GM18505 (cell line): ENCODE results near the gene C1orf226.

ENCODE experiments used
- ATAC-seq: cut with Tn5 transposase; IDR thresholded peaks from one replicate; pipeline ENCODE4 v1.9.1; 2021; ENCODE audit not compliant: unreplicated experiment
- POLR2A ChIP-seq: IDR thresholded peaks from 4 replicates; pipeline ENCODE4 v1.6.1; 2011; ENCODE audit warnings: borderline replicate concordance; ENCODE audit not compliant: insufficient read depth, insufficient read length; ENCODE audit errors: extremely low read depth

C1orf226 gene

GRCh38 chr1:162390396-162391185 is 9.1 kb downstream of the C1orf226 start:
- no peak for TF ChIP-seq POLR2A
- no peak for ATAC-seq

GRCh38 chr1:162391790-162392563 is 10.4 kb downstream of the C1orf226 start:
- no peak for ATAC-seq
- no peak for TF ChIP-seq POLR2A

DNA sequence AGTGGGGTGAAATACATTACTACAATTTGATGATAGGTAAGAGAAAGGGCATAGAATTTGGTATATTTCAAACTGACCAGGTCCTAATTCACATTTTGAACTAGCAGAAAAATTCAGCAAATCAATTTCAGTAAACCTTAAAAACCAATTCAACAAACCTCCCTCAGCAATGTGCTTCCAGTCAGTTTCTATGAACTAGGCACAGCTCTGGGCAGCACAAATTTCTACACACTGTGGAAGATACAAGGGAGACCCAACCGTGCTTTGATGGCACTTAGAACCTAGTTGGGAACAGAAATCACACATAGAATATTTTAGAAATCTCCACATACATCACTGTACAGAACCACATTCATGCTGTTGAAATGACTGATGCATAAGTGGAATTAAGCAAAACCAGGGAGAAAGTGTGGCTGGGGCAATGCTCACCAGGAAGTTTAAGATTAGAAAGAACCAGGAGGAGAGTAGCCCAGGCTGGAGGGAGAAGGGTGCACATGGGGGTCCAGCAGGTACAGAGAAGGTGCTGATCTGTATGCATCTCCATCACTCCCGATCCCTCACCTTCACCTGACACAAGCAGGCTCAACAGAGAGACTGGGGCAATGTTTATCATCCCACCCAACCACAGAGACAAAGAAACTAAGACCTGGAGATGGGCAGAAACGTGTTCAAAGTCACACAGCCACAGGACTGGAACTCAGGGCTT is 14.8 kb downstream of the C1orf226 start:
- TF ChIP-seq POLR2A = no peak
- ATAC-seq = no peak

DNA sequence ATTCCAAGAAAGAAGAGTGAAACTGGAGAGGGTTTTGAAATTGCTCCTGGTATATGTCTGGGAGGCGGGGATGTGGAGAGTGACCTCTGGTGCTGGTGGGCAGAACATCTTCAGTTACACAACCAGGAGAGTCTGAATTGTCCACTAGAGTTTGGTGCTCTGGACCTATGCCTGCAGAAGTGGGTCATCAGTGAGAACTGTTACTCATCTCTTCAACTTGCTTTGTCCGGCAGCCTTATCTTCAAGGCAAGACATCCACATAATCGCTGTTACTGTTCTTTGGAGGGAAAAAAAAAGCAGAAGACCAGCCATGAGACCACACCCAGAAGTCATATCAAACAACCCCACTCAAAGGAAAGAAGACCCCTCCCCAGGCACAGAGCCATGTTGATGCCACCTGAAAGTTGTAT is 15.5 kb downstream of the C1orf226 start:
- TF ChIP-seq POLR2A = no peak
- ATAC-seq = no peak

- no peak for TF ChIP-seq POLR2A
- ATAC-seq = no peak
Observed at GRCh38 chr1:162397943-162398560, 16.5 kb downstream of the C1orf226 start.

- no peak for TF ChIP-seq POLR2A
- no peak for ATAC-seq
Observed at GRCh38 chr1:162398999-162399580, 17.6 kb downstream of the C1orf226 start.

DNA sequence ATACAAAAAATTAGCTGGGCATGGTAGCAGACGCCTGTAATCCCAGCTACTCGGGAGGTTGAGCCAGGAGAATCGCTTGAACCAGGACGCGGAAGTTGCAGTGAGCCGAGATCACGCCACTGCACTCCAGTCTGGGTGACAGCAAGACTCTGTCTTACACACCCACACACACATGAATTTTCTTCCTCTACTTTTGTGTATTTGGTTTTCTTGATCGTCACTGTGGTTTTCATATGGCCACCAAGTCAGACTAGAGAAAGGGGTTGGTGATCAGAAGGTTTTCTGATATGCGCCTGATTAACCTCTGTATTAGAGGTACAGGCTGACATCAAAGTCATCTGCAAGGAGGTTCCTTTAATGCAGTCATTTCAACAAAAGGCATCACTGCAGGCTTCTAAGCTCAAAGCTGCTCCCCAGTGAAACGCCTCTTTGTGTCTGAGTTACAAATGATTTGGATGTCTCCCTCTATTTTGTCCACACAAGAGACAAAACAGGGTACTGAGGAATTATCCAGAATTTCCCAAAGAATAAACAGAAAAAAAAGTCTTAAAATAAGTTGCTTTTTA is 19.3 kb downstream of the C1orf226 start:
- no peak for TF ChIP-seq POLR2A
- ATAC-seq = no peak

- no peak for TF ChIP-seq POLR2A
- ATAC-seq = no peak
Observed at GRCh38 chr1:162404550-162405160, 23.1 kb downstream of the C1orf226 start.

DNA sequence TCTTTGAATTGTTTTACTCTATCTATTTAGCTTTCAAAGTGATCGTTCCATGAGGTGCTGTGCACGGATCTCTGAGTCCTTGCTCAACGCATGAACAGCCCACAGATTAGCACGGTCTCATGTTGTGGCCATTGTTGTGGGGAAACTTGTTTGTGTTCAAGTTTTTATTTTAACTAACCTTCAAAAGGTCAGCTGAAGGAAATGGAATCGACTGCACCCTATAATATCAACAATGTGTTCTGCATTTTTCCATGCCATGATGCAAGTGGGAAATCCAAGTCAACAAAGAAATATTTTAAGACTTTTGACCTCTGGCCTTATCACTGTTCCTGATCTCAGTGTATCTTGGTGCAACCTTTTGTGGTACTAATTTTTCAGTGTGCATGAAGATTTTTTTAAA is 24.3 kb downstream of the C1orf226 start:
- no peak for ATAC-seq
- no peak for TF ChIP-seq POLR2A

DNA sequence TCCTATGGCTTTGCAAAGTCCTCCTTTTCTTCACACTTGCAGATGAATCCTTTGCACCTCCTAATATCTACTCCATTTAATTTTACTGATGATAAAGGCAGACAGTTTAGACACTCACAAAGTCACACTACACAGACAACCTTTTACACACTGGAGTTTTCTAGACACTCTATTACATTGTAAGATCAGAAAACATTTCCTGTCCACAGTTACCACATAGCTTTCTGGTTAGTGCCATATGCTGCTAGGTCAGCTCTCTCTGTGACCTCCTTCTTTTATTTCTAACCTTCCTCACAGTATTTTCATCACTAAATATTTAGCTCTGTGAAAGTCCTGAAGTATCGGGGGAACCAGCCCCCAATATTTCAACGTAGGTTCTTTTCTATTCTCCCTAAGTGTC is 25.3 kb downstream of the C1orf226 start:
- TF ChIP-seq POLR2A = no peak
- ATAC-seq = no peak

DNA sequence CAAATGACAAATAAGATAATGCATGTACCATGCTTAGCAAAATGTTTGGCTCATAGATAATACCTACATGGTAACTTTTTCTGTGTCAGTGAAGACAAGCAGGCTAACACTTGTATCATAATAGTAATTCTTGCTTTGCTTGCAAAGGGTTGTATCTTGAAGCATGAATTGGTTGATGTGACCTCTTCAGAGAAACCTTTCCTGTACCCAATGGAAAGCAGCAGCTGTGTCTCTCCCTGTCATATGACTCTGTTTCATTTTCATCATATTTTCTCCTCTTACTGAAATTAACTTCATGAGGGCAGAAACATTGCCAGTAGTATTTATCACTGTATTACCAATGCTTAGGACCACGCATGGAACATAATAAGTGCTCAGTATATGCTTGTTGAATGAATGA is 26.0 kb downstream of the C1orf226 start:
- no peak for ATAC-seq
- TF ChIP-seq POLR2A = no peak

DNA sequence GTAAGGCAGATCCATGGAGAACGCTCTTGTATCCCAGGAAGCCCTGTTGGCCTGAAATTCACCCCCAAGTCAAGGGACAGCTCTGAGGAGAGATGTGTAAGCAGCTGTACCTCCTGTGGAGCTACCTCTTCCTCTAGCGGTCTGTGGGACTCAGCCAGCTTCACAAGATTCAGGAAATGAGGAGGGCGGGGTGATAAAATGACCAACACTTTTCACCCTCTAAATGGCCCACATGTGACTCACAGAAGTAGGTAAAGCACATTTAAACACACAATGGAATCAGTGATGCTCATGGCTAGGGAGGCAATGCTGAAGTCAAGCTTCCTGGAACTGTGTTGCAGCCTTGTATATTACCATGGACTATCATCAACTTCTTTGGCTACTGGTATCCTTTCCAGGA is 30.5 kb downstream of the C1orf226 start, which contains the start of gene SH2D1B:
TSS of gene SH2D1B (minus strand) at position 135 of the 400 bp plus-strand sequence. CDS start at position 15, 120 bp downstream.
- TF ChIP-seq POLR2A = no peak
- no peak for ATAC-seq

GRCh38 chr1:162416215-162416614 is 34.7 kb downstream of the C1orf226 start:
- ATAC-seq = no peak
- TF ChIP-seq POLR2A = no peak

DNA sequence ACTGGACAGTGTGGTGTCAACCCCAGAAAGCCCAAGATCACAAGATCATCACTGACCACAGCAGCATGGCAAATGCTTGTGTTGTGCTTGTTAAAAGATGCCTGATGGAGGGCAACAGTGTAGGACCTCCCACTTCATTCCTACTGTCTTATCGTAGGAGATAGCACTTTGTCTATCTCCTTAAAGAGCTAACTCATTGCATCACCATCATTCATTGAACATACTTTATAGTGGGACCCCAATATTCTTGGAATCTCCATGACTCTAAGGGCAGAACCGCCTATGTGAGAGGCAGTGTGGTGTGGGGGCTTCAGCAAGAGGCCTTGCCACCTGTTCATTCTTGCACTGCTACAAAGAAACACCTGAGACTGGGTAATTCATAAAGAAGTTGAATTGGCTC is 35.4 kb downstream of the C1orf226 start:
- TF ChIP-seq POLR2A = no peak
- no peak for ATAC-seq
